ENCODE measurements around the gene ANXA2.
A peak's percentile ranks its signal among the peaks of the same experiment; 100 is the strongest.

ANXA2 gene

GRCh38 chr15:60389261-60390077 is 8.3 kb downstream of the ANXA2 start:
- DNase-seq (ENCODE audit: low read depth), result no peak

GRCh38 chr15:60387321-60387720 is 10.5 kb downstream of the ANXA2 start:
- no peak for DNase-seq (ENCODE audit: low read depth)

- DNase-seq (ENCODE audit: low read depth), result no peak
These were observed 11.2 kb downstream of the ANXA2 start for GRCh38 chr15:60386615-60387014.

GRCh38 chr15:60385620-60386552 is 11.9 kb downstream of the ANXA2 start:
- DNase-seq (ENCODE audit: low read depth), result no peak

- no peak for DNase-seq (ENCODE audit: low read depth)
These were observed 13.2 kb downstream of the ANXA2 start for GRCh38 chr15:60384526-60385126.

- no peak for DNase-seq (ENCODE audit: low read depth)
These were observed 13.7 kb downstream of the ANXA2 start for GRCh38 chr15:60384053-60384452.

GRCh38 chr15:60382773-60383674 is 14.8 kb downstream of the ANXA2 start:
- DNase-seq (ENCODE audit: low read depth), result no peak

- no peak for DNase-seq (ENCODE audit: low read depth)
These were observed 16.5 kb downstream of the ANXA2 start for GRCh38 chr15:60381148-60381788.

GRCh38 chr15:60379525-60380274 is 18.1 kb downstream of the ANXA2 start:
- peak; percentile 57 for DNase-seq (ENCODE audit: low read depth)

- no peak for DNase-seq (ENCODE audit: low read depth)
These were observed 18.6 kb downstream of the ANXA2 start for GRCh38 chr15:60379185-60379524.

- no peak for DNase-seq (ENCODE audit: low read depth)
These were observed 21.1 kb downstream of the ANXA2 start for GRCh38 chr15:60376677-60377095.

GRCh38 chr15:60375306-60375705 is 22.5 kb downstream of the ANXA2 start:
- DNase-seq (ENCODE audit: low read depth), result no peak

- peak; percentile 97 for DNase-seq (ENCODE audit: low read depth)
These were observed 23.1 kb downstream of the ANXA2 start for GRCh38 chr15:60374628-60375081.

- DNase-seq (ENCODE audit: low read depth), result no peak
These were observed 23.6 kb downstream of the ANXA2 start for GRCh38 chr15:60374209-60374608.

- DNase-seq (ENCODE audit: low read depth), result no peak
These were observed 24.0 kb downstream of the ANXA2 start for GRCh38 chr15:60373745-60374144.

GRCh38 chr15:60373327-60373726 is 24.5 kb downstream of the ANXA2 start:
- no peak for DNase-seq (ENCODE audit: low read depth)

GRCh38 chr15:60372756-60373155 is 25.0 kb downstream of the ANXA2 start:
- no peak for DNase-seq (ENCODE audit: low read depth)

GRCh38 chr15:60372227-60372626 is 25.6 kb downstream of the ANXA2 start:
- DNase-seq (ENCODE audit: low read depth), result no peak

GRCh38 chr15:60371175-60372051 is 26.4 kb downstream of the ANXA2 start:
- peak; percentile 100 for DNase-seq (ENCODE audit: low read depth)

GRCh38 chr15:60370869-60371136 is 27.0 kb downstream of the ANXA2 start:
- DNase-seq (ENCODE audit: low read depth), result no peak
